ENCODE results near the gene DACT1.

DNA sequence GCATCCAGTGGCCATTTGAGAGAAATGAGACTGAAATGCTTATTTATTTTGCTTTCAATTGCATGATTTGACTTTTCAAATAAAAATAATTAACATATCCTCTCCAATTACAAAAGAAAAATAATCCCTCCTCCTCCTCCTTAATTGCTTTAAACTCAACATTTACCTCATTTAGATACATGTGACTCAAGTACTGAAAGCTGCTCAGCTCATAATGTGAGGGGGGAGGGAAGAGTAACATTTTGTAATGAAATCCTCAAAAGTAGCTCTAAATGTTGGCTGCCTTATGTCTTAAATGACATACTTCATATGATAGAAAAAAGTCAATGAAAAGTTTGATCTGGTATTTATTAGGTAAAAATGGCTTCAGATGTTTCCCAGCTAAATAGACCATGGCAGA is 29.0 kb downstream of the DACT1 start:
- no peak for TF ChIP-seq CREB1 (IDR thresholded peaks at IDR 0.05; ENCODE audit: low read depth)
- TF ChIP-seq, protein P1, sequence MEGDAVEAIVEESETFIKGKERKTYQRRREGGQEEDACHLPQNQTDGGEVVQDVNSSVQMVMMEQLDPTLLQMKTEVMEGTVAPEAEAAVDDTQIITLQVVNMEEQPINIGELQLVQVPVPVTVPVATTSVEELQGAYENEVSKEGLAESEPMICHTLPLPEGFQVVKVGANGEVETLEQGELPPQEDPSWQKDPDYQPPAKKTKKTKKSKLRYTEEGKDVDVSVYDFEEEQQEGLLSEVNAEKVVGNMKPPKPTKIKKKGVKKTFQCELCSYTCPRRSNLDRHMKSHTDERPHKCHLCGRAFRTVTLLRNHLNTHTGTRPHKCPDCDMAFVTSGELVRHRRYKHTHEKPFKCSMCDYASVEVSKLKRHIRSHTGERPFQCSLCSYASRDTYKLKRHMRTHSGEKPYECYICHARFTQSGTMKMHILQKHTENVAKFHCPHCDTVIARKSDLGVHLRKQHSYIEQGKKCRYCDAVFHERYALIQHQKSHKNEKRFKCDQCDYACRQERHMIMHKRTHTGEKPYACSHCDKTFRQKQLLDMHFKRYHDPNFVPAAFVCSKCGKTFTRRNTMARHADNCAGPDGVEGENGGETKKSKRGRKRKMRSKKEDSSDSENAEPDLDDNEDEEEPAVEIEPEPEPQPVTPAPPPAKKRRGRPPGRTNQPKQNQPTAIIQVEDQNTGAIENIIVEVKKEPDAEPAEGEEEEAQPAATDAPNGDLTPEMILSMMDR (IDR thresholded peaks at IDR 0.05 in 2 of 3, conservative IDR thresholded peaks at IDR 0.05 in 1 of 3; ENCODE audit: control insufficient read depth in 2 of 3, extremely low read depth in 1 of 3, insufficient read depth in 1 of 3, low read depth in 3 of 3, low read length in 3 of 3): no peak
- TF ChIP-seq CEBPB (IDR thresholded peaks at IDR 0.05; ENCODE audit: borderline replicate concordance in 1 of 2, low read depth in 2 of 2, low read length in 2 of 2): no peak
